HCT116 (cell line): Measurements from ENCODE around the gene TMEM239. TPM values are rescaled to one million over a fixed set of nuclear protein-coding genes. Genes with fewer than 3 reads are reported as not detected.
A peak's percentile ranks its signal among the peaks of the same experiment; 100 is the strongest.

Experiments
- ATAC-seq: fragments of 200-7000 bp; cut with Tn5 transposase; 2 replicates; pipeline ENCODE4 v1.9.1; 2020; ENCODE audit warnings: mild to moderate bottlenecking, moderate library complexity
- BruUV-seq: library from RNA; stranded (reverse); fragments of 400-500 nt; replicated peaks from 2 replicates; lab custom pipeline; 2021; lab: Mats Ljungman, UMichigan
- CTCF ChIA-PET: fragments of 300-600 bp; sonication (Branson Sonifier 250); formaldehyde crosslinking; loops from one replicate; lab custom pipeline; 2021; ENCODE audit warnings: antibody characterized with exemption; lab: Charles Lee
- POLR2A ChIA-PET: fragments of 300-600, 350-600 bp; sonication (Branson Sonifier 250); formaldehyde crosslinking; loops from one replicate; lab custom pipeline; 2021; ENCODE audit warnings: antibody characterized with exemption; lab: Charles Lee
- RAD21 ChIA-PET, 2 experiments: fragments of 300-600 bp; sonication (Branson Sonifier 250); formaldehyde crosslinking; loops; one replicate each; lab custom pipeline; 2023; ENCODE audit warnings: low total read pairs in 2 of 2; ENCODE audit not compliant: uncharacterized antibody in 2 of 2, unreplicated experiment in 2 of 2, low non-redundant PET in 1 of 2; lab: Charles Lee
- DNase-seq: peaks from one replicate; pipeline ENCODE4 v3.0.0-alpha.2; 2010; ENCODE audit warnings: low read depth, low spot score
- H2AFZ ChIP-seq: fragments of 200-600 bp; shearing (Covaris generic), sonication (generic); 2 replicates; pipeline ENCODE4 v1.6.1; 2017; ENCODE audit warnings: low read depth, mixed run types, mixed read lengths, antibody characterized with exemption, low read length; ENCODE audit not compliant: poor library complexity, severe bottlenecking
- H3K27ac ChIP-seq: 2 replicates; pipeline ENCODE4 v1.5.1; 2012; ENCODE audit warnings: low read depth, low read length
- H3K27me3 ChIP-seq: fragments of 200-600 bp; sonication (generic); 2 replicates; pipeline ENCODE4 v1.6.1; 2016; ENCODE audit warnings: mixed run types, low read length, mixed read lengths; ENCODE audit not compliant: insufficient read depth
- H3K36me3 ChIP-seq, 2 experiments: fragments of 200-500 bp in 1 of 2; fragments of 200-600 bp in 1 of 2; sonication (Bioruptor generic) in 1 of 2; sonication (generic) in 1 of 2; 2 replicates each; pipeline versions ENCODE4 v1.5.1 to v1.6.1; 2014 to 2016; ENCODE audit warnings: low read length in 2 of 2, inconsistent platforms in 1 of 2, mixed read lengths in 1 of 2, mixed run types in 1 of 2; ENCODE audit not compliant: insufficient read depth in 2 of 2, control insufficient read depth in 1 of 2
- H3K4me1 ChIP-seq, 2 experiments: fragments of 200-600 bp in 1 of 2; sonication (generic) in 1 of 2; 2 replicates each; pipeline versions ENCODE4 v1.5.1 to v1.6.1; 2012 to 2017; ENCODE audit warnings: low read length in 2 of 2, inconsistent platforms in 1 of 2, mild to moderate bottlenecking in 1 of 2, mixed read lengths in 1 of 2, mixed run types in 1 of 2, moderate library complexity in 1 of 2; ENCODE audit not compliant: insufficient read depth in 2 of 2, control insufficient read depth in 1 of 2
- H3K4me2 ChIP-seq: fragments of 200-600 bp; sonication (generic); 2 replicates; pipeline ENCODE4 v1.6.1; 2017; ENCODE audit warnings: mixed run types, low read length, mixed read lengths
- H3K4me3 ChIP-seq, 2 experiments: fragments of 200-600 bp in 1 of 2; sonication (generic) in 1 of 2; replicated peaks in 1 of 2; 2 replicates each; pipeline ENCODE4 v1.5.1; 2011 to 2016; ENCODE audit warnings: low read length in 2 of 2, control low read depth in 1 of 2, low read depth in 1 of 2, mild to moderate bottlenecking in 1 of 2, mixed read lengths in 1 of 2, mixed run types in 1 of 2
- H3K79me2 ChIP-seq: fragments of 200-600 bp; sonication (generic); 2 replicates; pipeline ENCODE4 v1.6.1; 2017; ENCODE audit warnings: mild to moderate bottlenecking, mixed run types, low read length, moderate library complexity, mixed read lengths; ENCODE audit not compliant: insufficient read depth
- H3K9ac ChIP-seq: fragments of 200-600 bp; sonication (generic); 2 replicates; pipeline ENCODE4 v1.6.1; 2016; ENCODE audit warnings: low read length, mixed read lengths
- H3K9me2 ChIP-seq: fragments of 200-600 bp; sonication (generic), shearing (Covaris generic); 2 replicates; pipeline ENCODE4 v1.6.1; 2017; ENCODE audit warnings: mixed run types, mild to moderate bottlenecking, moderate library complexity; ENCODE audit not compliant: insufficient read depth
- H3K9me3 ChIP-seq, 2 experiments: fragments of 200-500 bp in 1 of 2; fragments of 200-600 bp in 1 of 2; sonication (Bioruptor generic) in 1 of 2; sonication (generic) in 1 of 2; 2 replicates each; pipeline ENCODE4 v1.6.1; 2014 to 2017; ENCODE audit warnings: low read length in 2 of 2, mixed read lengths in 2 of 2, inconsistent platforms in 1 of 2, low read depth in 1 of 2, mild to moderate bottlenecking in 1 of 2, mixed run types in 1 of 2, moderate library complexity in 1 of 2; ENCODE audit not compliant: control insufficient read depth in 1 of 2, insufficient read depth in 1 of 2
- H4K20me1 ChIP-seq: fragments of 200-600 bp; sonication (generic), shearing (Covaris generic); 2 replicates; pipeline ENCODE4 v1.6.1; 2017; ENCODE audit warnings: mixed run types, mild to moderate bottlenecking, moderate library complexity; ENCODE audit not compliant: insufficient read depth
- CTCF ChIP-seq, 3 experiments: fragments of 200-600 bp in 1 of 3; sonication (generic) in 1 of 3; IDR thresholded peaks in 2 of 3; conservative IDR thresholded peaks in 1 of 3; 2 replicates each; pipeline ENCODE4 v1.5.1; 2012 to 2017; ENCODE audit warnings: low read depth in 2 of 3, low read length in 2 of 3, antibody characterized with exemption in 1 of 3, borderline replicate concordance in 1 of 3, control low read depth in 1 of 3, mild to moderate bottlenecking in 1 of 3, mixed read lengths in 1 of 3, mixed run types in 1 of 3, moderate library complexity in 1 of 3; ENCODE audit not compliant: insufficient read depth in 1 of 3
- EGR1 ChIP-seq: IDR thresholded peaks from 2 replicates; pipeline ENCODE4 v1.6.1; 2012; ENCODE audit warnings: low read depth
- ELF1 ChIP-seq: IDR thresholded peaks from 2 replicates; pipeline ENCODE4 v1.6.1; 2012; ENCODE audit warnings: low read depth, borderline replicate concordance
- EZH2phosphoT487 ChIP-seq: fragments of 200-600 bp; IDR thresholded peaks from 2 replicates; pipeline ENCODE4 v1.6.1; 2018; ENCODE audit warnings: antibody characterized with exemption, borderline replicate concordance
- FOSL1 ChIP-seq: IDR thresholded peaks from 2 replicates; pipeline ENCODE4 v1.6.1; 2012; ENCODE audit warnings: low read depth
- MAX ChIP-seq: IDR thresholded peaks from 2 replicates; pipeline ENCODE4 v1.6.1; 2012
- SIN3A ChIP-seq: IDR thresholded peaks from 2 replicates; pipeline ENCODE4 v1.6.1; 2012; ENCODE audit warnings: low read depth
- YY1 ChIP-seq: IDR thresholded peaks from 2 replicates; pipeline ENCODE4 v1.6.1; 2011; ENCODE audit warnings: low read length, low read depth, moderate library complexity, mild to moderate bottlenecking; ENCODE audit not compliant: insufficient replicate concordance; ENCODE audit errors: extremely low read depth
- ZBTB33 ChIP-seq: IDR thresholded peaks from 2 replicates; pipeline ENCODE4 v1.6.1; 2011; ENCODE audit warnings: mild to moderate bottlenecking, low read length, moderate library complexity; ENCODE audit not compliant: insufficient replicate concordance; ENCODE audit errors: extremely low read depth
- ZFX ChIP-seq: fragments of 450-650 bp; IDR thresholded peaks from 2 replicates; pipeline ENCODE4 v1.6.1; 2017
- ZNF274 ChIP-seq: fragments of 200-500 bp; sonication (Bioruptor generic); IDR thresholded peaks from 2 replicates; pipeline ENCODE4 v1.6.1; 2014; ENCODE audit warnings: mild to moderate bottlenecking, low read depth, low read length, inconsistent platforms
- intact Hi-C: fragments of 100-400 bp; cut with micrococcal nuclease; formaldehyde crosslinking; loops from 2 replicates; pipeline ENCODE4 v1.10.0; 2022
- total RNA-seq: library from RNA; stranded (reverse); gene quantifications from one replicate; pipeline ENCODE4 v1.2.1, GENCODE V29; 2021; ENCODE audit not compliant: unreplicated experiment

The TMEM239 gene
- total RNA-seq, 1 experiment from 2014 or later = not detected

GRCh38 chr20:2798095-2798805 is 17.9 kb upstream of the TMEM239 start:
- Histone ChIP-seq H3K4me3 (no peak overlapping the region), H3K27ac (no peak overlapping the region), H2AFZ (no peak overlapping the region), H3K27me3 (peaks cover 8% of the 10 kb centered on the region; the same call in 1 of the 2 replicates), H3K4me1 (peaks cover 8 to 13% of the 10 kb centered on the region in 2 experiments; a peak in 3 of 4 replicates), H3K9me2 (no peaks in the 10 kb centered on the region), H4K20me1 (no peaks in the 10 kb centered on the region), H3K36me3 (no peaks in the 10 kb centered on the region), H3K9me3 (no peaks in the 10 kb centered on the region), H3K9ac (no peak overlapping the region), H3K4me2 (peak overlapping the region; percentile 11; the same call in 1 of the 2 replicates), H3K79me2 (no peaks in the 10 kb centered on the region)
- ChIA-PET RAD21 (no interaction called here), POLR2A (no interaction called here), CTCF (no interaction called here)
- TF ChIP-seq MAX (no peak), CTCF (IDR thresholded peaks at IDR 0.05 in 2 of 3, conservative IDR thresholded peaks at IDR 0.05 in 1 of 3; ENCODE audit: borderline replicate concordance in 1 of 3, insufficient read depth in 1 of 3, low read depth in 2 of 3, low read length in 2 of 3) (no peak), EGR1 (no peak), YY1 (no peak), EZH2phosphoT487 (no peak), ZBTB33 (no peak), ELF1 (no peak), SIN3A (no peak), ZNF274 (no peak), FOSL1 (no peak), ZFX (no peak)
- ATAC-seq (no peak), DNase-seq (no peak)
- intact Hi-C loops = no loop called here
- no TSS peak for BruUV-seq
